Measurements from ENCODE around the gene CCNG1.
"Not testable (repeated sequence)": the region's sequence is repeated elsewhere in the genome, so short reads cannot be mapped to it uniquely, and the experiment has no call there.

CCNG1 gene

DNA sequence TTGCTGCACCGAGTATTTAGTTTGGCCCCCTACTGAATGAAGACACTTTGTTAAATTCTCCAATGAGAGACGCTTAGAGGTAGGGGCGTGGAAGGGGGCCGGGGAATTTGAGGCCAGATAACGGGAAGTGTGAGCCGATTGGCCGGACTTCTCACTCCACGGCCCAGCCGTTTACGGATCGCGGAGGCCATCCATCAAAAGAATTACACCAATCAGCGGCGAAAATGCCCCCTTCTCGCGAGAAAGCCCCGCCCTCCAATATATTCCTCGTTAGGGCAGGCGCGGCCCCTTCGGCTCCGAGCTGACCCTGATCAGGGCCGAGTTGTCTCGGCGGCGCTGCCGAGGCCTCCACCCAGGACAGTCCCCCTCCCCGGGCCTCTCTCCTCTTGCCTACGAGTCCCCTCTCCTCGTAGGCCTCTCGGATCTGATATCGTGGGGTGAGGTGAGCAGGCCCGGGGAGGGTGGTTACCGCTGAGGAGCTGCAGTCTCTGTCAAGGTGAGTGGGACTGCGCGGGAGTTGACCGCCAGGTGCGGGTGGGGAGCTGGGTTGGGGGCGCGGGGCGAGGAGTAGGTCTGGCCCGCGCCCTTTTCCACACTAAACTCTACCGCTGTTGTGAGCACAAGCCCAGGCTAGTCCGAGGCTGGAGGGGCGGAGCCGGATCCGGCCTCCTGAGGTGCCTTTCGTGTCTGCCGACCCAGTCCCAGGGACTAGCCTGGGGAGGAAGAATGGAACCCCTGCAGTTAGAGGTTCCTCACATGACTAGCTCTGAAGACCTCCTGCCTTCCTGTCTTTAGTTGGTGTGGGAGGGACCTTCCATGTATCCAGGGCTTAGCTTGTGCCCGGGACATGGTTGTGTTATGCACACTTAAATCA is at the start of gene CCNG1:
TSS of gene CCNG1 (plus strand) at position 287 of the 874 bp plus-strand sequence. CDS start 1,662 bp downstream, outside the sequence.
- DNase-seq (ENCODE audit: low read depth) = peak; percentile 78

- no peak for DNase-seq (ENCODE audit: low read depth)
Observed at GRCh38 chr5:163395792-163396191, 41.6 kb upstream of the CCNG1 start.

- not testable (repeated sequence) for DNase-seq (ENCODE audit: low read depth)
Observed at GRCh38 chr5:163396818-163397340, 40.5 kb upstream of the CCNG1 start.

DNA sequence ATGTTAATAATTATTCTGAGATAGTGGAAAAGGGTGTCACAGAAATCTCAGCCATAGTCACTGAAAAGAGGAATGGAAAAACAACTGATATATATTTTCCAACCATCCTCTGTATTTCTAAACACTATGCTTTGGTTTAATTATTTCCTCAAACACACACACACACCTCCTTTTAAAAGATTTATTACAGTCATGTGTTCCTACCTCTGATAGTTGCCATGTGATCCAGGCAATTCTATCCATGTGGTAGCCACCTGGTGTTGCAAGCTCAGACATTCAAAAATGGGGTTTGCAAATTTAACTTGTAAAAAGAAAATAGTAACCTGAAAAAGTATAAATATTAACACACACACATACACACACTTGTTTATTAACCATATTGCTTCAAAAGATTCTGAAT is 40.0 kb upstream of the CCNG1 start:
- no peak for DNase-seq (ENCODE audit: low read depth)

- DNase-seq (ENCODE audit: low read depth) = no peak
Observed at GRCh38 chr5:163399923-163400322, 37.5 kb upstream of the CCNG1 start.

DNA sequence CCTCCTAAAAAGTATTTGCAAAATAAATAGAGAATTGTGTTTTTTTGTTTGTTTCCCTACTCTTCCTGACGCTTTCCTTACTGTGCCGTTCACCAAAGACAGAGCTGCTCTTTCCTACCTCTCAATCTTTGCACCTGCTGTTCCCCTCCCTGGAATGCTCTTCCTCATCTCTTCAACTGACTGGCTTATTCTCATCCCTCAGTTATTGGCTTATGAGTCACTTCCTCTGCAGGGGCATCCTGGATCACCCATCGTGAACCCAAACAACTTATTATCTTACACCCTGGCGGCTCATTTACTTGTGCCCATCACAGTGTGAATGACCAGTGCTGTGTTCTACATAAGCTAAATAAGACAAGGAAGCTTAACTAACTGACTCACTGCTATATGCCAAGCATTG is 36.1 kb upstream of the CCNG1 start:
- DNase-seq (ENCODE audit: low read depth) = no peak

DNA sequence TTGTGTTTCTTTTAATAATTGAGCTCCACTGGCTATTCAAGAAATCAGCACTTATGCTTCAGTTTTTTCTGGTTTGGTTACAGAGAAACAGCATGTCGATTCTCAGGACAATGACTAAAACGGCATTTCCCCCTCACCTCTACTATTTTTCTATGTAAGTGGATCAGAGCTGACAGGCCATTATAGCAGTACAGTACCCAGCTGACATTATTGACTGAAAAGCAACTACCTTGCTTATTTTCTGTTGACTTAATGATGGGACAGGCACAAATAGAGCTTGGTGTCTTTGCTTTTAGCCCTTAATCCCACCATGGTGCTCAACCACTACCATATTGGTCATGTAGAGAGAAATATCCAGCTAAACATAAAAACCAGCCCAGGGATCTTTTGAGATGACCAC is 35.4 kb upstream of the CCNG1 start:
- DNase-seq (ENCODE audit: low read depth) = no peak

- DNase-seq (ENCODE audit: low read depth) = no peak
Observed at GRCh38 chr5:163404364-163405173, 32.8 kb upstream of the CCNG1 start.

GRCh38 chr5:163407034-163407655 is 30.2 kb upstream of the CCNG1 start:
- DNase-seq (ENCODE audit: low read depth) = no peak

DNA sequence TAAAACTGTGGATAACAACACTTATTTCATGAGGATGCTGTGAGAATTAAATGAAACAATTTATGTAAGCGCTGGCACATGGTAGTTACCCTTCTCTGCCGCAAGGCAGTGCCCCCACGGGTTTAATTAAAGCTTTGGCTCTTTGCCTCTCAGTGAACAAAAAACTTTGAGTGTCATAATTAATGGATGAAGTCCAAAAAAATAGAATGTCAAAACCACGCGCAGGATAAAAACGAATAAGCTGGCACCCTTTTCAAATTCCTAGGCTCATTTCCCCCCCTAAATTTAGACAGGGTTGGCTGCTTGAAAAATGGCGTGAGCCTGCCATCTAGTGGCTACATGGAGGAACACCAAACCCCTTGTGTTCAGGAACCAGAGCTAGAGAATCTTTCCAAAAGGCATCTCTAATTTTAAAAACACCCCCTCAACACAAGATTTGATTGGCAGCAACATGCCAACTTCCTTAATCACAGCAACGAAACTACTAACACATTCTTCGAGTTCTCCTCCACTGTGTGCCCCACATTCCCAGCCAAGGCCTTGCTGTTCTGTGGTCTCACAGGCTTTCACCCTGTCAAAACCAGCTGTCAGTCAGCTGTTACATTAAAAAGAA is 29.0 kb upstream of the CCNG1 start:
- peak; percentile 23 for DNase-seq (ENCODE audit: low read depth)

DNA sequence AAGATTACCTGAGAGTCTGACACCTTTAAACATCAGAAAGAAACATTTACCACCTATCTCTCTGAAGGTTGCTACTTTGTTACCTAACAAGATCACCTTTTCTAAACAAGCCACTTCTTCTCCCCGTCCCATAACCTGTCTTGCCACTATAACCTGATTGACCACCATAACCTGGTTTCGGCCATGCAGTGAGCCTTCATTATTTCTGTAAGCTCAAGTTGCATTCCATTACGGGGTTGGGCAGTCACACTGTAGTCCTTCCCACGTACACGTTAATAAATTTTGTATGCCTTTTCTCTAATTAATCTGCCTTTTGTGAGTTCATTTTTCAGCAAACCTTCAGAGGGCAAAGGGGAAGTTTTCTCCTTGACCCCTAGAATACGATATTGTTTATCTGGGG is 28.0 kb upstream of the CCNG1 start:
- no peak for DNase-seq (ENCODE audit: low read depth)

DNA sequence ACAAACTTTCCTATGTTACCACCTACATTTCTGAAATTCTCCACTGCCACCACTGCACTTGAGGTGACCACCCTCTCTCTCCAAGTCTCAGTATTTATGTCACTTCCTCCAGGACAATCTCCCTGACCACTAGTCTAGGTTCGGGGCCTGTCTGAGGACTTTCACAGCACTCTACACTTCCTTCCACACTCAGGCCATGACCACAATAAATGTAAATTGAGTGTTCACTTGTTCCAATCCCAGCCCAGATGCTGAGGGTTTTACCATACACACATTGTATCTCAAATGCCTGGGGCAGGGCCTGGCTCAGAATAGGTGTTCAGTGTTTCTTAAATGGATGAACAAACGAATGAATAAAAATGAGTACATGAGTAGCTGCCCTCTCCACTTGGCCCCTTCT is 26.9 kb upstream of the CCNG1 start:
- no peak for DNase-seq (ENCODE audit: low read depth)

- not testable (repeated sequence) for DNase-seq (ENCODE audit: low read depth)
Observed at GRCh38 chr5:163415673-163416072, 21.7 kb upstream of the CCNG1 start.

DNA sequence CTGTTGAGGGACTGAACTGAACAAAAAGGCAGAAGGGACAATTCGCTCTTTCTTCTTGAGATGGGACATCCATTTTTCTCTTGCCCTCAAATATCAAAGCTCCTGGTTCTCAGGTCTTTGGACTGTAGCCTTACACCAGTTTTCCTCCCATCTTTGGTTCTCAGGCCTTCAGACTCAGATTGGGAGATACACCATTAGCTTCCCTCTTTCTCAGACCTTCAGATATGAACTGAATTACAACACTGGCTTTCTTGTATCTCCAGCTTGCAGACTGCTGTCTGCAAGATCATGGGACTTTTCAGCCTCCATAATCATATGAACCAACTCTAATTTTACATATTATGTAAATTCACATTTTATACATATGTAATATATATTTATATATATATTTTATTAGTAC is 12.6 kb upstream of the CCNG1 start:
- DNase-seq (ENCODE audit: low read depth) = no peak

- DNase-seq (ENCODE audit: low read depth) = not testable (repeated sequence)
Observed at GRCh38 chr5:163426128-163426527, 11.3 kb upstream of the CCNG1 start.

- DNase-seq (ENCODE audit: low read depth) = no peak
Observed at GRCh38 chr5:163432544-163432943, 4.9 kb upstream of the CCNG1 start.

DNA sequence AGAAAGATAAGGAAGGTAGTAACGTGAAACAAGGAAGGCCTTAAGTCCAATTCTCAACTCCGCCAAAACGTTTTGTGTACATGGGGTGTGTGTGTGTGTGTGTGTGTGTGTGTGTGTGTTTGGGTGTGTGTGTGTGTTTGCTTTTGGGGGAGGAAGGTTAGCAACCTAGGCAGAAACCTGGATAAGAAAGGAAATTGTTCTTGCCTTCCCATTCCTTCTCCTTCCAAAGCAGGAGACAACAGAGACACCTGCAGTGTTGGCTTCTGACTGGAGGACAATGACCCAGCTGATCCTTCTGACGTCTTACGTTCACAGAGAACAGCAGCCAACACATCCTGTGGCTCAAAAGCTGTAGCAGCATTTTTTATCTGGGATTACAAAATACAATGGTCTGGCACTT is 4.1 kb upstream of the CCNG1 start:
- DNase-seq (ENCODE audit: low read depth) = no peak

GRCh38 chr5:163434401-163434866 is 3.0 kb upstream of the CCNG1 start:
- no peak for DNase-seq (ENCODE audit: low read depth)

DNA sequence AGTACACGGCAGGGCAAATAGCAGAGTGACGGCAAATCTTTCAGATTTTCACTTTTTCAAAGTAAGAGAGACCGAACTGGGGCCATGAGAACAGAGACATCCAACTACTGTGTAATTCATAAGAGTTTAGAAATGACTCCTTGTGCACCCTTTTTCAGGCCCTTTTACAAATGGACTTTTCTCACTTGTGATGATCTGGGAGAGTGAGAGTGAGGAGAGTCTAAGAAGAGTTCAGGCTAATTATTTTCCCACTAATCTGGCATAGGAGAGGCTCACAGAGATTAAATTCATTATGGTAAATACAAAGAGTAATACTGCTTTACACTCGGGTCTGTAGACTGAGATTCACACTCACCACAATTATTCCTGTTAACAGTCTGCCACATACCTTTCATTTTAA is 880 bp upstream of the CCNG1 start:
- DNase-seq (ENCODE audit: low read depth) = no peak

- DNase-seq (ENCODE audit: low read depth) = no peak
Observed at GRCh38 chr5:163437011-163437308, 435 bp upstream of the CCNG1 start.

DNA sequence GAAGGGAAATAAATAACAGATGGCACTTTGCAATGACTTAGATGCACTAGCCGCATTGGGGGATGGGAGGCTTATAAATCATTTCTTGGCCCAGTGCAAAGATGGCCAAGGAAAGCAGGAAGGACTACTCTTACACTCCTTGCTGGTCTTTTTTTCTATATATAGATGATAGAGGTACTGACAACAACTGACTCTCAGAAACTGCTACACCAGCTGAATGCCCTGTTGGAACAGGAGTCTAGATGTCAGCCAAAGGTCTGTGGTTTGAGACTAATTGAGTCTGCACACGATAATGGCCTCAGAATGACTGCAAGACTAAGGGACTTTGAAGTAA is 1.7 kb downstream of the CCNG1 start:
- DNase-seq (ENCODE audit: low read depth) = no peak

DNA sequence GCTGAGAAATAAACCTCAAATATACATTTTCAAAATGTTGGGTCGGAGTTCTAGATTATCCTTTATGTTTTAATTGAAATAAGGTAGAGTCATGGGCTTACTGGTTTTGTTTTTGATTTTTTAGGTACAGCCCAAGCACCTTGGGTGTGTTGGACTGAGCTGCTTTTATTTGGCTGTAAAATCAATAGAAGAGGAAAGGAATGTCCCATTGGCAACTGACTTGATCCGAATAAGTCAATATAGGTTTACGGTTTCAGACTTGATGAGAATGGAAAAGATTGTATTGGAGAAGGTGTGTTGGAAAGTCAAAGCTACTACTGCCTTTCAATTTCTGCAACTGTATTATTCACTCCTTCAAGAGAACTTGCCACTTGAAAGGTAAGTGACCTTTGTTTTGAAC is 3.6 kb downstream of the CCNG1 start:
- DNase-seq (ENCODE audit: low read depth) = no peak

Measured in stimulated activated CD8-positive, alpha-beta memory T cell treated with anti-CD3 and anti-CD28 coated beads, Interleukin-12 subunit alpha, Interleukin-12 subunit beta, amount 100 ng/mL, for 1 hour (primary cell).